GM19324 (cell line): Measurements from ENCODE around the gene TUNAR.

Experiments
- ATAC-seq: cut with Tn5 transposase; IDR thresholded peaks from one replicate; pipeline ENCODE4 v1.9.1; 2021; ENCODE audit warnings: mild to moderate bottlenecking, moderate library complexity; ENCODE audit not compliant: unreplicated experiment, low FRiP score

Gene TUNAR

GRCh38 chr14:95870772-95871171, 5.9 kb upstream of the TUNAR start:
- no peak for ATAC-seq

DNA sequence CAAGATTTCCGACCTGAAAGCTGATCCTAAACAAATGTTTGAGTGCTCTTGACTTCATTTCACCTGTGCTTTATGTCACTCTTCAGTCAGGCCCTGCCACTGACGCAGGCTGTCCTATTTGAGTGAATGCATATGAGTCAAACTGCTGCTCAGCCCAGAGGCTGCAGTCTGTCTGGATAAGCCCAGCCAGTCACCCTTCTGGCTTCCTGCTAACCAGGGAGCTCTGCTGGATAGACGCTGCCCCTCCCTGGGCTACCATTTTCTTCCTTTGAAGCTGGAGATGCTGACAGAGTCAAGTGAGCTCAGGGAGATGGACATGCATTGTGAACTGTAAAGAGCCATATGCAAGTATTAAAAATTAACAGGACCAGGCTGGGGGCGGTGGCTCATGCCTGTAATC, 5.1 kb upstream of the TUNAR start:
- ATAC-seq = no peak

- ATAC-seq = no peak
These were observed 3.9 kb upstream of the TUNAR start for GRCh38 chr14:95872777-95873176.

DNA sequence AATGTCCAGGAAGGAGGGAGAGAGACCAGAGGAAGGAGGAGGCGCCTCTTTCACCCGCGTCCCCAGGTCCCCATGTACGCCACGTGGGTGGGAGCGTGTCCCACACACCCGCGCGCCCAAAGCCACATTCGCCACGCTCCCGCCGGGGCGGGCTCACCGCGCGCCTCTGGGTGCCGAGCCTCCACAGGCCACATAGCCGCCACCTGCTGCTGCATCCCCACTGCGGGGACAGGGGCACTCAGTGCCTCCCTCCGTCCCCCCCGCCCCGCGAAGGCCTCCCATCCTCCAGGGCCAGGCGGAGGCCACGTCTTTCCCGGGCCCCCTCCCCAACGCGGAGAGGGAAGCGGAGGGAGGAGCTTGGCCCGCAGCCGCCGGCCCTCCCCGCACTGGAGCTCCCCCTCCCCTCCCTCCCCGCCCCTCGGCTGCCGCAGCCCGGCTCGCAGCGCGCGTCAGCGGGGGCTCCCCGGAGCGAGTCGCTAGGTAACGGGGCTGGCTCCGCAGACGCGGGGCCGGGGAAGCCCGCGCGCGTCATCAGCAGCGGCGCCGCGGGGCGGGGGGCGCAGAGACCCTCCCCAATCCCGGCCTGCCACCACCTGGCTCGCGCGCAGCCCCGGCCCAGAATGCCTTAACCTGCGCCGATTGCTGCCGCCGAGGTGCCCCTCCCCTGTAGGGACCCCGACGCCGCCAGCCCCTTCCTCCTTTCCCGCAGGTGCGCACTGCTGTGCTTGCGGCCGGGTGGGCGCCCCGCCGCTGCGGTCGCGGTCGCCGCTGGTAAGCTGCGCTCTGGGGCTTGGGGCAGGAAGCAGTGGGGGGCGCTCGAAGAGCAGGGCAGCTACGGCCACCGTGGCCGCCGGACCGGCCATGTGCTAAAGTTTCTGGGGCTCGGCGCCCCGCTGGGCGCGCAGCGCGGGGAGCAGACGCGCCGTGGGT, 536 bp upstream of the TUNAR start:
- ATAC-seq = no peak

DNA sequence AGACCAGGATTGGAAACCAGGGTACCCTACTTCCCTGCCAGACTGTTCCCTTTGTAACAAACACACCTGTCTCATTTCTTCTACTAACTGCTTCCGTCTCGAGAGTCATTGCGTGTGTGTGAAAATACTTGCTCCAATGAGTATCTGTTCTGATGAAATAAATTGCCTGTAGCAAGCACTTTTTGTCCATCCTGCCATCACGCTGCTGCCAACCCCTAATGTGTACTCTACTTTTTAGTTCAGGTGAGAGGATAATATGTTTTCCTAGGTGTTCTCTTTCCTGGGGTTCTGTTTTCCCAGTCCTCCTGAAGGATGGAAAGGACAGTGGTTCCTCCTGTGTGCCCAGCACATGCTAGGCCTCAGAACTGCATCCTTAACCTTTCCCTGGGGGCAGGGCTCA, 1.0 kb downstream of the TUNAR start:
- no peak for ATAC-seq

DNA sequence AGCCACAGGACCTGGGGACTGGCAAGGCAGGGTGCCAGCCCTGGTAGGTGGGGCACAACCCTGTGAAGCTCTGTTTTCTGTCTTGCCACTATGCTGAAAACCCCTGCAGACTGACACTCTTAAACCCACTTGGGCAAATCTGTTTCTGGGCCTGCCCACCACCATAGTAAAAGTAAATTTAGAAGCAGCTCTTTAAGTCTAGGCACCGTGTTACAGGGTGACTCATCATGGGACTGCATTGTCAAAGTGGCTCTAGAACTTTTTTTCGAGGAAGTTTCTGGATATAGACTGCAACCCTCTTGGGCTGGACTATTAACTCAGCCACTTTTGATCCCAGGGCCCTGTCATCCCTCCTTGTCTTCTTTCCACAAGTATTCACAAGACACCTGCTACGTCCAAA, 7.7 kb downstream of the TUNAR start:
- no peak for ATAC-seq

DNA sequence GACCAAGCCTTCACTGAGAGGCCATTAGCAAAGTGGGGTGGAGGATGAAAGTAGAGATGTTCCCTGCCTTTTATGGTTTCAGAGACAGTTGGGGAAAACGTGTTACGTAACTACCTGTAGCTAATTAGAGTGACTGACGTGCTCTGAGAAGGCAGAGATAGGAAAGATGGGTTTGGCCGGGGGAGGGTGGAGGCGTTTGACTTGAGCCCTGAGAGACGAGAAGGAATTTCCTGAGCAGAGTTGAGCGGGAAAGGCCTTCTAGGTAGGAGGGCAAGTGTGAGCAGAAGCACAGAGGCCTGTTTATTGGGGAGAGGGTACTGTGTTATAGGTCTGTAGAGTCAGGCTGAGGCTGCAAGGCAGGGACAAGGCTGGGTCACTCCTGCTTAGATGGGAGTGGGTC, 8.6 kb downstream of the TUNAR start:
- no peak for ATAC-seq

GRCh38 chr14:95885866-95886265, 9.2 kb downstream of the TUNAR start:
- ATAC-seq = no peak

GRCh38 chr14:95886366-95887056, 9.9 kb downstream of the TUNAR start:
- ATAC-seq = no peak

- ATAC-seq = no peak
These were observed 10.7 kb downstream of the TUNAR start for GRCh38 chr14:95887351-95887750.

DNA sequence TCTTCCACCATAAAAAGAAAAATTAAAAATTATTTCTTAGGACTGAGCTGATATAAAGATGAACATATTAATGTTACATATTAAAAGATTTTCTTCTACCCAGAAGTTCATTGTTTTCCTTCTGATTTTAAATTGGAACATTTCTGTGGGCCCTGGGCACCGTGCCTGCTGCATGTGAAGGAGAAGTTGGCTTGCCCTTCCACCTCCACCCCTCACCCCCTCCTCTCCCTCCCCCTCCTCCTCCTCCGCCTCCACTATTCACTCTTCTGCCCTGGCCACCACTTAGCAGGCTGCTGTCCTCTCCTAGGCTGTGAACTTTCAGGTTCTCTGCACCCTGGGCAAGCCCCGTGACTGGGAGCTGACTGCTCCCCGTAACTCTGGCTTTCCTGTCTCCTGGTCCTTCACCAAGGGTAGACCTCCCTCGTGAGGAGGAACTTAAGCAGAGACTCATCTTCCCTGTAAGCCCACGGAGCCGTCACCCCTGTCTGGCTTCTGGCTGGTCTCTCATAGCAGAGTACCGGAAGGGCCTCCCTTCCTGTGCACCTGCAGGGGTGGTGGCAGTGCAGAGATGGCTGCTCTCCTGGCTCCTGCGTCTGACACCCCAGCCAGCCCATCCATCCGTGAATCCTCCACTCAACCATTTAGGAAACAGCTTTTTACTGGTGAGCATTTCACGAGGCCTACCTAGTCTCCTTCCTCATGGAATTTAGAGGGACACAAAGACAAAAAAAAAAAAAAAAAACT, 12.8 kb downstream of the TUNAR start:
- ATAC-seq = no peak

- no peak for ATAC-seq
These were observed 15.1 kb downstream of the TUNAR start for GRCh38 chr14:95891742-95892141.

- no peak for ATAC-seq
These were observed 15.5 kb downstream of the TUNAR start for GRCh38 chr14:95892142-95892541.

DNA sequence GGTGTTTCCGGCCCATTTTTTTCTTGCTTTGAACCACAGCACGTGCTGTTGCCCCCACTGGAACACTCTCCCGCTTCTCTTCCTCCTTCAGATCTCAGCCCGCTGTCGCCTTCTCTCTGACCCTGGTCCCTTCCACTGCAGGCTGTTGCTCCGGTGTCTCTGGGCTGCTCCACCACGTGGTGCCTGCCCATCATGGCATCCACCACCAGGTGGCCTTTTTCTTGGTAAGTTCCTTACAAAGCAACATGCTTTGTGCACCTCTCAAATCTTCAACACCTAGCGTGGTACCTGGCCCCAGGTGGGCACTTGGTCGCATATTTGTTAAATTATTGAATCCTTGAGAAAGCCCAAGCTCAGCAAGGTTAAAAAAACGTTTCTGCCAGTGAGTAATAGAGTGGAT, 19.1 kb downstream of the TUNAR start:
- no peak for ATAC-seq

- ATAC-seq = no peak
These were observed 20.0 kb downstream of the TUNAR start for GRCh38 chr14:95896498-95897135.

GRCh38 chr14:95897280-95897679, 20.6 kb downstream of the TUNAR start:
- ATAC-seq = no peak

- ATAC-seq = no peak
These were observed 24.4 kb downstream of the TUNAR start for GRCh38 chr14:95901054-95901453.

DNA sequence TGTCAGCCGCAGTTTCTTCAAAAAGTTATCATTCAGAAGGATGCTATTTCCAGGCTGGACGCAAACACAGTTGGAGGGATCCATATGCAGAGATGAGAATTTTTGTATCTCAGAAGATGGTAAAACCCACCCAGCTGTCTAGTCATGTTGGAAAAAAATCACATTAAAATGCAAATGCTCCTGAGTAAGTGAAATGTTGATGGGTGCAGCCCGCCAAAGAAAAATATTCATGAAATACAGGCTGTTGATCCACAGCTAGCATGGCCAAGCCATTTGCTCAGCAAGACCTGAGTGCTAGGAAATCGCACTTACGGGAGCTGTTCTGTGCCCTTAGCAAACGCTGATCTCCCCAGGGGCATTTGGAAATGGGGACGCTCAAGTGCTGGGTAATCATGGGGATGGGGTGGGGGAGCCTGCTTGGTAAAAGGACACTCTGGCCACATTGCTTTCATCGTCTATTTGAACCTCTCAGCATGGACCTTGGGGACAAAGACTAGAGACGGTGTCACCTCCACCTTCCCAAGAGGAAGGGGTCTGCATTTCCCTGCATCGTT, 25.7 kb downstream of the TUNAR start:
- ATAC-seq = no peak

GRCh38 chr14:95903165-95903564, 26.5 kb downstream of the TUNAR start:
- ATAC-seq = no peak

GRCh38 chr14:95903616-95904107, 27.0 kb downstream of the TUNAR start:
- no peak for ATAC-seq
